Ascending aorta (tissue), 2 donors: ENCODE measurements around the gene RASL11B. TPM values are rescaled to one million over a fixed set of nuclear protein-coding genes. Genes with fewer than 3 reads are reported as not detected.

Source experiments
- DNase-seq, 2 donors: peaks; one replicate each; pipeline ENCODE4 v3.0.0-alpha.2; 2019; ENCODE audit warnings: low spot score in 2 of 2
- H3K27ac ChIP-seq, 2 donors: fragments of 200-600 bp; sonication (generic); one replicate each; pipeline ENCODE4 v1.5.1; 2016 to 2017; ENCODE audit warnings: mild to moderate bottlenecking in 1 of 2
- H3K27me3 ChIP-seq: fragments of 200-600 bp; sonication (generic); one replicate; pipeline ENCODE4 v1.5.1; 2017
- H3K36me3 ChIP-seq, 2 donors: fragments of 200-600 bp; sonication (generic); one replicate each; pipeline ENCODE4 v1.5.1; 2016
- H3K4me1 ChIP-seq, 2 donors: fragments of 200-600 bp; sonication (generic); one replicate each; pipeline ENCODE4 v1.5.1; 2016 to 2017; ENCODE audit warnings: mild to moderate bottlenecking in 1 of 2
- H3K4me3 ChIP-seq, 2 donors: fragments of 200-600 bp; sonication (generic); one replicate each; pipeline ENCODE4 v1.5.1; 2016 to 2017; ENCODE audit warnings: mild to moderate bottlenecking in 1 of 2
- H3K9me3 ChIP-seq, 2 donors: fragments of 200-600 bp; sonication (generic); one replicate each; pipeline ENCODE4 v1.5.1; 2016
- intact Hi-C: fragments of 100-400 bp; cut with DNase I; formaldehyde crosslinking; loops from one replicate; pipeline ENCODE4 v1.15.1; 2023
- total RNA-seq: library from RNA; depleted of rRNA; stranded (reverse); fragments of >200 nt; gene quantifications from one replicate; pipeline ENCODE4 v1.1.0, GENCODE V29; 2016
- TF ChIP-seq, protein P1 (sequence below), 3 experiments: fragments of 200-600 bp in 2 of 3; fragments of 450-650 bp in 1 of 3; sonication (generic) in 2 of 3; IDR thresholded peaks; one replicate each; pipeline ENCODE4 v1.5.1; 2016 to 2019; ENCODE audit warnings: antibody characterized with exemption in 3 of 3, mild to moderate bottlenecking in 1 of 3, moderate library complexity in 1 of 3

RASL11B gene
- total RNA-seq, 1 donor from 2014 or later: not detected

DNA sequence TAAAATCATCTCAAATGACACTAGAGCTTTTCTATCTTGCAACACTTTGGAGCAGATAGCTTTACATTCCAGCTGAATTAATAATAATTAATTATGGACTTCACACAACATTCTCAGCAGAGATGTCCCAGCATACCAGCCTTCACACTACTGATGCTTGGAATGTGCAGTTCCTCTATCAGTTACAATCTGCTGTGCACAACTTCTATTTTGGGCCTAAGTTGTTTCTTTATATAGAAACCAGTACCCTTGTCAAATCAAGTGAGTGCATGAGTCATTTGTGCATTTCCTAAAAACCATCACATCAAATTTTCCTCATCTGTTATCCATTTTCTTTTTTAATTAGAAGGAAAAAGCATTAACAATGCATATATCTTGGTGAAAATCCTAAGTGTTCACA, 8.8 kb upstream of the RASL11B start:
- intact Hi-C loops: no loop called here
- no peak for DNase-seq
- TF ChIP-seq, protein P1, sequence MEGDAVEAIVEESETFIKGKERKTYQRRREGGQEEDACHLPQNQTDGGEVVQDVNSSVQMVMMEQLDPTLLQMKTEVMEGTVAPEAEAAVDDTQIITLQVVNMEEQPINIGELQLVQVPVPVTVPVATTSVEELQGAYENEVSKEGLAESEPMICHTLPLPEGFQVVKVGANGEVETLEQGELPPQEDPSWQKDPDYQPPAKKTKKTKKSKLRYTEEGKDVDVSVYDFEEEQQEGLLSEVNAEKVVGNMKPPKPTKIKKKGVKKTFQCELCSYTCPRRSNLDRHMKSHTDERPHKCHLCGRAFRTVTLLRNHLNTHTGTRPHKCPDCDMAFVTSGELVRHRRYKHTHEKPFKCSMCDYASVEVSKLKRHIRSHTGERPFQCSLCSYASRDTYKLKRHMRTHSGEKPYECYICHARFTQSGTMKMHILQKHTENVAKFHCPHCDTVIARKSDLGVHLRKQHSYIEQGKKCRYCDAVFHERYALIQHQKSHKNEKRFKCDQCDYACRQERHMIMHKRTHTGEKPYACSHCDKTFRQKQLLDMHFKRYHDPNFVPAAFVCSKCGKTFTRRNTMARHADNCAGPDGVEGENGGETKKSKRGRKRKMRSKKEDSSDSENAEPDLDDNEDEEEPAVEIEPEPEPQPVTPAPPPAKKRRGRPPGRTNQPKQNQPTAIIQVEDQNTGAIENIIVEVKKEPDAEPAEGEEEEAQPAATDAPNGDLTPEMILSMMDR (IDR thresholded peaks at IDR 0.05): no peak
- H3K27me3 ChIP-seq: no peaks in the 10 kb centered on the region
- H3K27ac ChIP-seq: peak overlapping the region; percentile 60 to 64
- H3K36me3 ChIP-seq: no peaks in the 10 kb centered on the region
- peak overlapping the region in 1 of 2 donors; percentile 25 for H3K4me3 ChIP-seq
- H3K9me3 ChIP-seq: no peaks in the 10 kb centered on the region
- H3K4me1 ChIP-seq: peaks cover 3 to 11% of the 10 kb centered on the region in 2 donors

DNA sequence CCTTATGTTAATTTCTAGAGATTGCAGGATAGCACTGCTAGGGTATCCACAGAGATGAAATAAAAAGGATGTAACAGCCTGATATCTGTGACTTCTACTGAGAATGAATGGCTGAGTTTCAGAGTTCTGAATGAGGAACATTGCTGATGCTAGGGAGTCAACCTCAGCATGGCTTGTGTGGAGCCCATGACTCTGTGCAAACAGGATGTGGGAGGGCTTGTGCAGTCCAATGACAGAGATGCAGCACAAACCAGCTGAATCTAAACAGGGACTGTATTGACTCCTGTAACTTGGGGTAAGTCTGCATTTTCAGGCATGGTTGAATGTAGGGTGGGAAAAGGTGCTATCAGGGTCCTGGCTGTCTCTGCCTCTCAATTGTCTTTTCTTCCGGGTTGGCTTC, 5.3 kb upstream of the RASL11B start:
- no peaks in the 10 kb centered on the region for H3K36me3 ChIP-seq
- H3K4me1 ChIP-seq: peaks cover 3 to 16% of the 10 kb centered on the region in 2 donors
- TF ChIP-seq, protein P1 (IDR thresholded peaks at IDR 0.05): no peak
- no peaks in the 10 kb centered on the region for H3K27me3 ChIP-seq
- H3K9me3 ChIP-seq: no peaks in the 10 kb centered on the region
- H3K27ac ChIP-seq: no peak overlapping the region
- intact Hi-C loops: no loop called here
- DNase-seq: no peak
- H3K4me3 ChIP-seq: no peak overlapping the region

DNA sequence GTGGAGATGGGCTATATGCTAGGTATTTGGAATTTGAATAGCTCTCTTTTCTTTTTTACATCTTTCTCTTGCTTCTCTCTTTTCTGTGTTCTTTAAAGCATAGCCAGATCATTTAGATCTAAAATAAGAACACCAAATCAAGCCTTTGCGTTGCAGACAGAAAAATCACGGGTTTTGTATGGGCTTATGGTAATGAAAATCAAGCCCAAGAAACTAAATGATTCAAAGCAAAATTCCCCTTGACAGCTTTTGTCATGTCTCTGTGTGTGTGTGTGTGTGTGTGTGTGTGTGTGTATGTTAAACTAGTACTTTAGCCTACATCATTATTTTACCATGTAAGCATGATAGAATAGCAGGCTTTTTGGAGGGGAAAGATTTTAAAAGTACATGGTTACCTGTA, 1.8 kb upstream of the RASL11B start:
- Histone ChIP-seq H3K4me1 (peaks cover 0 to 12% of the 10 kb centered on the region in 2 donors), H3K27ac (no peak overlapping the region), H3K27me3 (no peaks in the 10 kb centered on the region), H3K4me3 (no peak overlapping the region), H3K36me3 (peaks cover 0 to 2% of the 10 kb centered on the region in 2 donors), H3K9me3 (no peaks in the 10 kb centered on the region)
- TF ChIP-seq, protein P1 (IDR thresholded peaks at IDR 0.05): no peak
- intact Hi-C loops: loop anchor here (5.0 to 10.0 kb wide), 4 partner anchors 148 to 1018 kb away; partner anchors contain the start of genes DCUN1D4 and SGCB
- DNase-seq: no peak

DNA sequence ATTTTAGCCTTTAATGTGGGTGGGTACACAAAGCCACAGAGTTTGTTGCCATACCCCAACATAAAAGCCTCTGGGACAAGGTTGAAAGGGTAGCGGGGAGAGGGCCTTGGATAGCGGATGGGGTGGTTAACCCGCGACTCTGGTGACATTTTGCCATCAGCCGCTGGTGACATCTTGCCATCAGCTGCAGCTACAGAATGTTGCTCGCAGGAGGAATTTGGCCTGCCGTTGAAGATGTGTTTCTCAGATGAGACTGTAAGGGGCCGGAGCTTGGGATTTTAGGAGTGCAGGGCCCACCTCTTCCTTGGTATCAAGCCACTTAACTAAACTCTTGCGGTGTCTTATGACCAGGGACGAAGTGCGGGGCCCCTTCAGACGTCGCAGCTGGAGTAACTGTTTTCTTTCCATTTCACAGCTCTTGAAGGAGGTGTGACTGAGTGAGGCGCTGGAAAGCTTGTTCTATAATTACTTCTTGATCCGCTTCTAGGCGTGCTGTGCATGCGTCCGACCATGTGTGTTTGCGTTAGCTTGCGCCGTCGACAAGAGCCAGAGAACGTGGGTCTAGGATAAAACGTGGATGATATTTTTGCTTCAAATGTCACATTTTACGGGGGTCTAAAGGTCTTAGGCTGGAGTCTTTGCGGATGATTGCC, 820 bp upstream of the RASL11B start:
- Histone ChIP-seq H3K27me3 (no peaks in the 10 kb centered on the region), H3K4me1 (peaks cover 0 to 17% of the 10 kb centered on the region in 2 donors), H3K9me3 (no peaks in the 10 kb centered on the region), H3K4me3 (peak overlapping the region; percentile 72 to 80), H3K27ac (peak overlapping the region; percentile 68 to 79), H3K36me3 (peaks cover 0 to 8% of the 10 kb centered on the region in 2 donors)
- intact Hi-C loops: loop anchor here (5.0 to 10.0 kb wide), 4 partner anchors 149 to 1019 kb away; partner anchors contain the start of genes DCUN1D4 and SGCB
- DNase-seq: no peak
- TF ChIP-seq, protein P1 (IDR thresholded peaks at IDR 0.05): no peak

DNA sequence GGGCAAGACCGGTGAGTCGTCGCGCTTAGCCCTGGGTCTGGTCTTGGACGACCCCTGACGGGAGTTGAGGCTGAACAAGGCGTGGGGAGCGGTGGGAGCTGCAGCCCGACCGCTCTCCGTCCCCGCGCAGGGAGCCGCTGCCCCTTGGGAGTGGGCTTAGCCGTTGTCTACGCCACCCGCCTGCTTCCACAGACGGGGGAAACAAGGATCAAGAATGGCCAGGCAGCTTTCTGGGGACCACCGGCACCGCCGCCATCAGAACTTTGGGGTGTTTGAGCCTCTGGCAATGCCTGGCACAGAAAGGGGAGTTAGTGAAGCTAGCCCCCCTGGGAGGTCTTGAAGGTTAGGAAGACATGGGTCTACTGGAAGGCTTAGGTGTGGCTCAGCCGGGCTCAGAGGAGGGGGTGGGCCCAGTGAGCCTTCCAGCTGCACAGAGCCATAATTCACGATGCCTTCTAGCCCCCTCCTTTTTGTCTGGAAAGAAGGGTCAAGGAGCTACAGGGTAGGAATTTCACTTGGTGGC, 583 bp downstream of the RASL11B start:
- intact Hi-C loops: loop anchor here (1.0 to 10.0 kb wide), 5 partner anchors 135 to 1020 kb away; partner anchors contain the start of genes DCUN1D4 and SGCB
- peaks cover 0 to 8% of the 10 kb centered on the region in 2 donors for H3K36me3 ChIP-seq
- H3K4me1 ChIP-seq: peaks cover 0 to 17% of the 10 kb centered on the region in 2 donors
- H3K4me3 ChIP-seq: peak overlapping the region; percentile 72 to 80
- H3K27ac ChIP-seq: peak overlapping the region; percentile 68 to 79
- no peaks in the 10 kb centered on the region for H3K9me3 ChIP-seq
- TF ChIP-seq, protein P1 (IDR thresholded peaks at IDR 0.05): no peak
- H3K27me3 ChIP-seq: no peaks in the 10 kb centered on the region
- no peak for DNase-seq
